ENCODE data around the gene STXBP2. TPM values are rescaled to one million over a fixed set of nuclear protein-coding genes. Genes with fewer than 3 reads are reported as not detected.

STXBP2 gene
- total RNA-seq, 1 donor from 2014 or later: 200 TPM

- no peak overlapping the region for H3K4me3 ChIP-seq
- H3K36me3 ChIP-seq: peaks cover 35% of the 10 kb centered on the region
- TF ChIP-seq CTCF (IDR thresholded peaks at IDR 0.05): no peak
- H3K4me1 ChIP-seq: no peaks in the 10 kb centered on the region
- no peak for DNase-seq
- intact Hi-C loops (cut with DNase I): no loop called here
- ATAC-seq: no peak
- no peaks in the 10 kb centered on the region for H3K9me3 ChIP-seq
- H3K27ac ChIP-seq: no peak overlapping the region
- H3K27me3 ChIP-seq (ENCODE audit: low read depth): no peaks in the 10 kb centered on the region
Observed at GRCh38 chr19:7610491-7611240, 26.2 kb upstream of the STXBP2 start.

- TF ChIP-seq CTCF (IDR thresholded peaks at IDR 0.05): no peak
- Histone ChIP-seq H3K27me3 (ENCODE audit: low read depth) (no peaks in the 10 kb centered on the region), H3K36me3 (peaks cover 31% of the 10 kb centered on the region), H3K4me3 (no peak overlapping the region), H3K9me3 (no peaks in the 10 kb centered on the region), H3K4me1 (no peaks in the 10 kb centered on the region), H3K27ac (no peak overlapping the region)
- ATAC-seq (no peak), DNase-seq (no peak)
- intact Hi-C loops (cut with DNase I): no loop called here
Observed at GRCh38 chr19:7611541-7612279, 25.2 kb upstream of the STXBP2 start.

GRCh38 chr19:7612282-7613274 is 24.3 kb upstream of the STXBP2 start:
- DNase-seq (no peak), ATAC-seq (no peak)
- H3K36me3 ChIP-seq: peaks cover 33% of the 10 kb centered on the region
- no peaks in the 10 kb centered on the region for H3K27me3 ChIP-seq (ENCODE audit: low read depth)
- H3K4me3 ChIP-seq: no peak overlapping the region
- intact Hi-C loops (cut with DNase I): no loop called here
- no peak overlapping the region for H3K27ac ChIP-seq
- no peaks in the 10 kb centered on the region for H3K9me3 ChIP-seq
- TF ChIP-seq CTCF (IDR thresholded peaks at IDR 0.05): no peak
- H3K4me1 ChIP-seq: peaks cover 2% of the 10 kb centered on the region

- intact Hi-C loops (cut with DNase I): no loop called here
- H3K9me3 ChIP-seq: no peaks in the 10 kb centered on the region
- peaks cover 44% of the 10 kb centered on the region for H3K36me3 ChIP-seq
- H3K27ac ChIP-seq: no peak overlapping the region
- no peak for TF ChIP-seq CTCF (IDR thresholded peaks at IDR 0.05)
- H3K27me3 ChIP-seq (ENCODE audit: low read depth): no peaks in the 10 kb centered on the region
- ATAC-seq (no peak), DNase-seq (no peak)
- peaks cover 19% of the 10 kb centered on the region for H3K4me1 ChIP-seq
- no peak overlapping the region for H3K4me3 ChIP-seq
Observed at GRCh38 chr19:7614859-7615741, 21.8 kb upstream of the STXBP2 start.
